Activated naive CD8-positive, alpha-beta T cell treated with anti-CD3 and anti-CD28 coated beads, Interleukin-2, amount 10 ng/mL, durations not matched to agents 7 days and 5 days (primary cell): ENCODE measurements around the gene EPN3. TPM values are rescaled to one million over a fixed set of nuclear protein-coding genes. Genes with fewer than 3 reads are reported as not detected.

Experiments used
- ATAC-seq: fragments of 150-1000 bp; cut with Tn5 transposase; one replicate; pipeline ENCODE4 v1.10.0; 2021; ENCODE audit warnings: low read depth, moderate library complexity
- POLR2A ChIA-PET: fragments of 350-600 bp; sonication (Branson Sonifier 250); formaldehyde crosslinking; loops from one replicate; lab custom pipeline; 2021; ENCODE audit warnings: antibody characterized with exemption; lab: Charles Lee
- DNase-seq: peaks from one replicate; pipeline ENCODE4 v3.0.0; 2021
- H3K27ac Mint-ChIP-seq: one replicate; pipeline ENCODE4 v1.8.0; 2022; ENCODE audit warnings: mild to moderate bottlenecking, mixed read lengths
- H3K27me3 Mint-ChIP-seq: one replicate; pipeline ENCODE4 v1.8.0; 2022; ENCODE audit warnings: mild to moderate bottlenecking, moderate library complexity, mixed read lengths
- H3K36me3 Mint-ChIP-seq: one replicate; pipeline ENCODE4 v1.8.0; 2021; ENCODE audit warnings: mild to moderate bottlenecking, mixed read lengths
- H3K4me1 Mint-ChIP-seq: one replicate; pipeline ENCODE4 v1.8.0; 2021; ENCODE audit warnings: mixed read lengths
- H3K4me3 Mint-ChIP-seq: one replicate; pipeline ENCODE4 v1.8.0; 2022; ENCODE audit warnings: mild to moderate bottlenecking, moderate library complexity, mixed read lengths
- H3K9me3 Mint-ChIP-seq: one replicate; pipeline ENCODE4 v1.8.0; 2021; ENCODE audit warnings: mixed read lengths
- total RNA-seq, 2 experiments: library from RNA; stranded (reverse); gene quantifications; one replicate each; pipeline ENCODE4 v1.2.3, GENCODE V29; 2021

EPN3 gene
- total RNA-seq, 2 experiments from 2014 or later, result not detected

DNA sequence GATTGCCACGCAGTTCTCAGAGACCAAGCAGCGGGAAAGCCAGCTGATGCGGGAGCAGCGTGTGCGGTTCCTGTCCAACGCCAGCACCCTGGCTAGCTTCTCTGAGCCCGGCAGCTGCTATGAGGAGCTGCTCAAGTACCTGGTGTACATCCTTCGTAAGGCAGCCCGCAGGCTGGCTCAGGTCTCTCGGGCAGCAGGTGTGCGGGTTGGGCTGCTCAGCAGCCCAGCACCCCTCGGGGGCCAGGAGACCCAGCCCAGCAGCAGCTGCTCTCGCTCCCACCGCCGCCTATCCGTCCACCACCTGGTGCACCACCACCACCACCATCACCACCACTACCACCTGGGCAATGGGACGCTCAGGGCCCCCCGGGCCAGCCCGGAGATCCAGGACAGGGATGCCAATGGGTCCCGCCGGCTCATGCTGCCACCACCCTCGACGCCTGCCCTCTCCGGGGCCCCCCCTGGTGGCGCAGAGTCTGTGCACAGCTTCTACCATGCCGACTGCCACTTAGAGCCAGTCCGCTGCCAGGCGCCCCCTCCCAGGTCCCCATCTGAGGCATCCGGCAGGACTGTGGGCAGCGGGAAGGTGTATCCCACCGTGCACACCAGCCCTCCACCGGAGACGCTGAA lies 43.2 kb downstream of the EPN3 start:
- Mint-ChIP-seq H3K4me3 (no peak overlapping the region), H3K27ac (no peak overlapping the region), H3K36me3 (no peaks in the 10 kb centered on the region), H3K27me3 (peaks cover 4% of the 10 kb centered on the region), H3K4me1 (peaks cover 4% of the 10 kb centered on the region), H3K9me3 (no peaks in the 10 kb centered on the region)
- POLR2A ChIA-PET, result interaction anchor here (0.7 kb wide), 1 partner anchor 142 kb away, joined by 3 read pairs; no protein-coding TSS in a partner anchor
- DNase-seq (no peak), ATAC-seq (no peak)

DNA sequence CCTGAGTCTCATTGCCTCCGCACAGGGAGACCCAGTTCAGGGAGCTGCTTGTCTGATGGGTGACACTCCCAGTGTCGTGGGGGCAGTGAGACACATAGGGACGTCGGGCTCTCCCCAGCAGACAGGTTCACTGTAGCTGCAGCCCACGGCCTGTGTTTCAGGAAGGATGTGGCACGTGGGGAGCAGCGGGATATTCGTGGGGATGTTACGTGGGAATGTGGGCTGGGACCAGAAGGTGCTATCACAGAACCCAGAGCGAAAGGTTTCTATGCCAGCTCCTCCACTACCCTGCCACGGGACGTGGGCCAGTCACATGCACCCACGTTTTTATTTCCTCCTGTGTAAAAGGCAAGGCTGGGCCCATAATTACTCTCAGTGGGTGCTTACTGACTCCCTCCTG lies 44.3 kb downstream of the EPN3 start:
- no peaks in the 10 kb centered on the region for H3K9me3 Mint-ChIP-seq
- DNase-seq (no peak), ATAC-seq (no peak)
- POLR2A ChIA-PET, result no interaction called here
- H3K27me3 Mint-ChIP-seq, result peaks cover 4% of the 10 kb centered on the region
- peaks cover 4% of the 10 kb centered on the region for H3K4me1 Mint-ChIP-seq
- H3K27ac Mint-ChIP-seq, result no peak overlapping the region
- no peak overlapping the region for H3K4me3 Mint-ChIP-seq
- no peaks in the 10 kb centered on the region for H3K36me3 Mint-ChIP-seq

DNA sequence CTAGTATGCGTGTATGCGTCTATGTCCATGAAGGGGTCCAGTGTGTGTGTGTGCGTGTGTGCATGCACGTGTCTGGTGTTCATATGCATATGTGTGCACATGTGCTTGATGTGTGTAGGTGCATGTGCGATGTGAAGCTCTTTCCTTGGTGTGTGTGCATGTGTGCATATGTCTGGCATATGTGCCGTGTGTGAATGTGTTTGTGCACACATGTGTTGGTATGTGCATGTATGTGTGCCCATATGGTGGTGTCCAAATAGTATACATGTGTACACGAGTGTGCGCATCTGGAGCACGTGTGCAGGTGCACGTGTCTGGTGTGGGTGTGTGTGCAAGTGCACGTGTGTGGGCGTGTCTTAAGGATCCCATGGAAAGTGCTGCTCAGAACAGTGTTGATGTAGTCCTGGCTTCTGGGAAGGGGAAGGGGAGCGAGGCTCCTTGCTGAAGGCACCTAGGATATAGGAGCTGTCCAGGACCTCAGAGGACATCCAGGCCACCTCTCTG lies 45.0 kb downstream of the EPN3 start:
- DNase-seq, result no peak
- ATAC-seq, result no peak

DNA sequence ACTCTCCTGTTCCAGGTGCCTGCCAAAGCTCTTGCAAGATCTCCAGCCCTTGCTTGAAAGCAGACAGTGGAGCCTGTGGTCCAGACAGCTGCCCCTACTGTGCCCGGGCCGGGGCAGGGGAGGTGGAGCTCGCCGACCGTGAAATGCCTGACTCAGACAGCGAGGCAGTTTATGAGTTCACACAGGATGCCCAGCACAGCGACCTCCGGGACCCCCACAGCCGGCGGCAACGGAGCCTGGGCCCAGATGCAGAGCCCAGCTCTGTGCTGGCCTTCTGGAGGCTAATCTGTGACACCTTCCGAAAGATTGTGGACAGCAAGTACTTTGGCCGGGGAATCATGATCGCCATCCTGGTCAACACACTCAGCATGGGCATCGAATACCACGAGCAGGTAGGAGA lies 45.6 kb downstream of the EPN3 start:
- Mint-ChIP-seq H3K36me3 (no peaks in the 10 kb centered on the region), H3K9me3 (no peaks in the 10 kb centered on the region), H3K27ac (no peak overlapping the region), H3K27me3 (peaks cover 5% of the 10 kb centered on the region), H3K4me3 (no peak overlapping the region), H3K4me1 (peaks cover 4% of the 10 kb centered on the region)
- DNase-seq (no peak), ATAC-seq (no peak)
- POLR2A ChIA-PET, result no interaction called here

More for the DNA sequence above, 45.0 kb downstream of the EPN3 start:
- H3K4me1 Mint-ChIP-seq, result peaks cover 4% of the 10 kb centered on the region
- POLR2A ChIA-PET, result no interaction called here
- H3K27ac Mint-ChIP-seq, result no peak overlapping the region
- peaks cover 4% of the 10 kb centered on the region for H3K27me3 Mint-ChIP-seq
- no peak overlapping the region for H3K4me3 Mint-ChIP-seq
- H3K9me3 Mint-ChIP-seq, result no peaks in the 10 kb centered on the region
- no peaks in the 10 kb centered on the region for H3K36me3 Mint-ChIP-seq

DNA sequence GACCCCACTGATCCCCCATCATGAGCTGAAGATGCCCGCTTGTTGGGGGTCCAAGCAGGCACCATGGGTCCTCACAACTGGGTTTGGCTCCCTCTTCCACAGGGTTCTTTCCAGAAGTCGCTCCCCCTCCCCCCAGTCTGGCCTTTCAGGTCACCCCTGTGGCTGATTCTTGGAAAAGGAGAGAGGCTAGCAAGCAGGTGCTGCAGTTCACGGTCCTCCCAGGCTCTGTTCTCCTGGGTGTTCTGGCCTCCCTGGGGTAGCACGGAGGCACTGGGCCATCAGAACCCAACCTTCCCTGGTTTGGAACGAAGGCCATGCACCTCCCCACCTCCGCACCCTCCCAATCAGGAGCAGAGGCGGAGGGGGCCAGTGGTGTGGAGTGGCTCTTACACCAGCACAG lies 46.9 kb downstream of the EPN3 start:
- ATAC-seq (no peak), DNase-seq (no peak)
- POLR2A ChIA-PET, result no interaction called here
- H3K27me3 Mint-ChIP-seq, result peaks cover 9% of the 10 kb centered on the region
- H3K4me3 Mint-ChIP-seq, result no peak overlapping the region
- no peaks in the 10 kb centered on the region for H3K9me3 Mint-ChIP-seq
- no peaks in the 10 kb centered on the region for H3K36me3 Mint-ChIP-seq
- H3K27ac Mint-ChIP-seq, result no peak overlapping the region
- peaks cover 4% of the 10 kb centered on the region for H3K4me1 Mint-ChIP-seq

DNA sequence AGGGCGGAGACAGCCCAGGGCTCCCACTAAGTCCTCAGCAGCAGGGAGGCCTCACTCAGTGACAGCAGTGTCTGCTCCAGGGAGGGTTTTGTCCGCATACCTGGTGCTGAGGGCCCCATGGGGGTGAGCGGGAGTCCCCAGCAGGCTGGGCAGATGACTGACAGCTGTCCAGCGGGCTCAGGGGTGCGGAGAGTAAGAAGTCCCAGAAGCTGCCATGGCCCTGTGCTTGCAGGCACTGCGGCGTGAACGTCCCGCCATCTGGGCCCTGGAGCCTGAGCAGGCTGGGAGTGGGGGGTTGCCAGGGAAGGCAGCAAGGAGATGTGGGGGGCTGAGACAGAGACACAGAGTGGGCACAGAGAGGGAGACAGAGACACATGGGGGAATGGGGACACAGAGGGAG lies 48.1 kb downstream of the EPN3 start:
- DNase-seq (no peak), ATAC-seq (no peak)
- no peaks in the 10 kb centered on the region for H3K9me3 Mint-ChIP-seq
- H3K4me1 Mint-ChIP-seq, result peaks cover 4% of the 10 kb centered on the region
- POLR2A ChIA-PET, result no interaction called here
- no peak overlapping the region for H3K27ac Mint-ChIP-seq
- peaks cover 10% of the 10 kb centered on the region for H3K27me3 Mint-ChIP-seq
- no peaks in the 10 kb centered on the region for H3K36me3 Mint-ChIP-seq
- H3K4me3 Mint-ChIP-seq, result no peak overlapping the region

DNA sequence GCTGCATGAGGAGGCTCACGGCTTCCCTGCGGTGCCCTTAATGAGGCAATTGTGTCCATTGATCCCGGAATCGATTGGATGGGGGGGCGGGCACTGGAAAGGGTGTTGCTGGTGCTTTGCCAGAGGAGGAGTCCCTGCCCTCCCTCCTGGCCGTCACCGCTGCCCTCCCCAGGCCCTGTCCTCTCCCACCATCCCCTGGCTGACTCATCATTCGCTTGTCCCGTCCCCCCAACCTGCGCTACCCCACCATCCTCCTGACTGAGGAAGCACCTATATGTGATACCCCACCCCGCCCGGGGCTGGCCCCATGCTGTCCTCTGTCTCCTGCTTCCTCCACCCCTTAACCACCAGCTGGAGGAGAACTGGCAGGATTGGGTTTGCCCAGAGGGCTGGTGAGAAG lies 48.8 kb downstream of the EPN3 start:
- POLR2A ChIA-PET, result interaction anchor here (0.7 kb wide), 1 partner anchor 142 kb away, joined by 3 read pairs; no protein-coding TSS in a partner anchor
- ATAC-seq (no peak), DNase-seq (no peak)
- Mint-ChIP-seq H3K36me3 (no peaks in the 10 kb centered on the region), H3K9me3 (no peaks in the 10 kb centered on the region), H3K27me3 (peaks cover 11% of the 10 kb centered on the region), H3K4me1 (peaks cover 4% of the 10 kb centered on the region), H3K4me3 (no peak overlapping the region), H3K27ac (no peak overlapping the region)

DNA sequence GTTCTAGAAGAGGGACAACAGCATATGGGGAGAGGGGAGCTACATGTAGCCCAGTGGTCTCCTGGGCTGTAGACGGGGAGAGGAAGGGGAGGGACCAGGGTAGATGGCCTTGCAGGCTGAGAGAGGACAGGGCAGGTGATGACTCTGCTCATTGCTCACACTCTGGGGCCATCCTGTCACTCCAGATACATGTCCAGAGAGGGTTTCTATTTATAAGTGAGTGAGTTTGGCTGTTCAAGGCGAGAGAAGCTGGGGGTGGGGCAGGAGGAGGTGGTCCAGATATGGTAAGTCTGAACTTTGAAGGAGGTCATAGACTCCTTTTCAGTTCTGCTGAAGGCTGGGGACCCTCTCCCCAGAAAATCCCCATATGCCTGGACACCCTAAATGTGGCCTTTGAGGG lies 50.2 kb downstream of the EPN3 start:
- no peak for ATAC-seq
- Mint-ChIP-seq H3K4me1 (peaks cover 2% of the 10 kb centered on the region), H3K27ac (no peak overlapping the region), H3K9me3 (no peaks in the 10 kb centered on the region), H3K4me3 (no peak overlapping the region), H3K36me3 (no peaks in the 10 kb centered on the region), H3K27me3 (peaks cover 12% of the 10 kb centered on the region)
- POLR2A ChIA-PET, result no interaction called here
- DNase-seq, result no peak

DNA sequence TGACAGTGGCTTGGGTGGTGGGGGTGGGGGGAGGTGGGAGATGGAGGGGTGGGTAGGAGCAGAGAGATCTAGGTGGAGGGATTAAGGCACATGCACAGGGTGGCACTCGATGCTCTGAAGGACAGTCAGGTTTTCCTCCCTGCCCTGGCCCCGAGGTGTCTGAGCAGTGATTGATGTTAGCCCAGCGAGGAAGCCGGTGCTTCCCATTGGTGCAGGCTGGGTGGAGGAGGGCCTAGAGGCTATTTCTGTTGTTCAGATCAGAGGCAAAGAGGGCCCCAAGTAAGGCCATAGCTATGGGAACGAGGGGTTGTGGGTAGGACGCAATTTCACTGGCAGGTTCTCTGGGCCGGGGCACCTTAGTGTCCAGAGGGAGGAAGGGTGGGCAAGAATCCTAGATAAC lies 51.1 kb downstream of the EPN3 start:
- H3K36me3 Mint-ChIP-seq, result no peaks in the 10 kb centered on the region
- H3K9me3 Mint-ChIP-seq, result no peaks in the 10 kb centered on the region
- no peak overlapping the region for H3K4me3 Mint-ChIP-seq
- H3K27me3 Mint-ChIP-seq, result peaks cover 12% of the 10 kb centered on the region
- peaks cover under 1% of the 10 kb centered on the region for H3K4me1 Mint-ChIP-seq
- no peak overlapping the region for H3K27ac Mint-ChIP-seq
- ATAC-seq (no peak), DNase-seq (no peak)
- POLR2A ChIA-PET, result no interaction called here

DNA sequence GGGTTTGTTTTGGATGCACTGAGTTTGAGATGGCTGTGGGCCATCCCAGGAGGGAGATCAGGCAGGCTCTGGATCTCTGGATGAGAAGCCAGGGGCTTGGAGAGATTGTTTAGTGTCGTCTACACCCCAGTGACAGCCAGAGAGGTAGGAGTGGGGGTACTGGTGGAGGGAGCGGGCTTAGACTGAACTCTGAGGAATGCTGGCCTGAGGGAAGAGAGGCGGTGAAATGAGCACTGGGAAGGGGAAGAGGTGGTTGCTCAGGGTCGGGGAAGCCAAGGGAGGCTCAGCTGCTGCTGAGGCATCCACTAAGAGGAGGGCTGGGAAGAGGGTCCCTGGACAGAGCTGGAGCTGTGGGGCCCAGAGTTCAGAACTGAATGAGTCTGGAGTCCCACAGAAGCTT lies 51.6 kb downstream of the EPN3 start:
- ATAC-seq (no peak), DNase-seq (no peak)
- H3K27ac Mint-ChIP-seq, result no peak overlapping the region
- no peaks in the 10 kb centered on the region for H3K4me1 Mint-ChIP-seq
- no peaks in the 10 kb centered on the region for H3K9me3 Mint-ChIP-seq
- H3K4me3 Mint-ChIP-seq, result no peak overlapping the region
- peaks cover 12% of the 10 kb centered on the region for H3K27me3 Mint-ChIP-seq
- POLR2A ChIA-PET, result no interaction called here
- H3K36me3 Mint-ChIP-seq, result no peaks in the 10 kb centered on the region

DNA sequence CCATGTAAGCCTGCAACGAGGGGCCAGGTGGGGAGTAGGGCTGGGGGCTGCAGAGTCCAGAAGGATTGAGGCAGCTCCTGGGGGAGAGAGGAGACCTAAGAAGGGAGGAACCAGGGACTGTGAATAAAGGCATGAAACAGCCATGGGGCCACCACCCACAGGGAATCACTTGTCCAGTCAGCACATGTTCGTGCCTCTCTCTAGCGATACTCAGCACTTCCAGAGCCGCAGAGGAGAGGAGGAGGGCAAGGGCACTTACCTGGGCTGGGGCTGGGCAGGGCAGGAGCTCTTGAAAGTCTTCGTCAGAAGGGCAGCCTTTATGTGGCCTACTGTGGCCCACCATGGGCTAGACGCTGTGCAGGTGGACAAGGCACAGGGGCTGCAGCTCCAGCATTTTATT lies 52.2 kb downstream of the EPN3 start:
- Mint-ChIP-seq H3K27ac (no peak overlapping the region), H3K9me3 (no peaks in the 10 kb centered on the region), H3K27me3 (peaks cover 12% of the 10 kb centered on the region), H3K4me3 (no peak overlapping the region), H3K36me3 (no peaks in the 10 kb centered on the region), H3K4me1 (no peaks in the 10 kb centered on the region)
- ATAC-seq (no peak), DNase-seq (no peak)
- POLR2A ChIA-PET, result no interaction called here

DNA sequence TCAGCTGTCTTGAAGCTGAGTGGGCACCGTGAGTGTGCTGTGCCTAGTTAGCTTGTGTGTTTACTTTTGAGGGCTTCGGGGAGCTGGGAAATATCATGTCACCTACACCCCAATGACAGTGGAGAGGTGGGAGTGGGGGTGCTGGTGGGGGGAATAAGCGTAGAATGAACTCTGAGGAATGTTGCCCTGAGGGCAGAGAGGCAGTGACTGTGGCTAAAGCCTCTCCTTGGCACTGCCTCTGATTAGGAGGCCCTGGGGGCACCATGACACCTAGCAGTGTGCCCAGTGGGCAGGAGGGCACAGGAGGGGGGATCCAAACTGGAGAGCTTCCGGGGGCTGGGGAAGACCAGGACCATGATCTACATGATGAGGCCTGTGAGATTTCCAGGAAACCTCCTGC lies 52.8 kb downstream of the EPN3 start:
- ATAC-seq, result no peak
- POLR2A ChIA-PET, result no interaction called here
- no peaks in the 10 kb centered on the region for H3K4me1 Mint-ChIP-seq
- peaks cover 12% of the 10 kb centered on the region for H3K27me3 Mint-ChIP-seq
- H3K27ac Mint-ChIP-seq, result no peak overlapping the region
- H3K4me3 Mint-ChIP-seq, result no peak overlapping the region
- no peaks in the 10 kb centered on the region for H3K36me3 Mint-ChIP-seq
- DNase-seq, result no peak
- H3K9me3 Mint-ChIP-seq, result no peaks in the 10 kb centered on the region

DNA sequence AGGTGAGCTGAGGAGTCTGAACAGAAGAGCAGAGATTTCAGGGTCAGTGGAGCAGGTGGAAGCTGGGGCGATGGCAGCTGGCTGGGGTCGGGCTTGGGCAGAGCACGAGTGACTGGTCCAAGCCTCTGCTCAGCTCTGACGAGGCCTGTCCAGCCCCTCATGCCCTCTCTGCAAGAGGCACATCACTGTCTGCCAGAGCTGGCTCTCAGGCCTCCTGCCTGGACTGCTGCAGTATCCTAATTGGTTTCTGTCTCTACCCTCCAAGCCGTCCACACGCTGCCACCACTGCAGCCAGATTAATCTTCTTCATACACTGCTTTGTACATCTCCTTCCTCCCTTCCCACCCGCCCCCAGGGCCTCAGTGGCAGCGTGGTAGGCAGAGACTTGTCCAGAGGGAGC lies 53.4 kb downstream of the EPN3 start:
- H3K4me1 Mint-ChIP-seq, result no peaks in the 10 kb centered on the region
- no peak for ATAC-seq
- no peak overlapping the region for H3K4me3 Mint-ChIP-seq
- POLR2A ChIA-PET, result no interaction called here
- no peaks in the 10 kb centered on the region for H3K9me3 Mint-ChIP-seq
- H3K36me3 Mint-ChIP-seq, result no peaks in the 10 kb centered on the region
- no peak for DNase-seq
- H3K27ac Mint-ChIP-seq, result no peak overlapping the region
- peaks cover 12% of the 10 kb centered on the region for H3K27me3 Mint-ChIP-seq

DNA sequence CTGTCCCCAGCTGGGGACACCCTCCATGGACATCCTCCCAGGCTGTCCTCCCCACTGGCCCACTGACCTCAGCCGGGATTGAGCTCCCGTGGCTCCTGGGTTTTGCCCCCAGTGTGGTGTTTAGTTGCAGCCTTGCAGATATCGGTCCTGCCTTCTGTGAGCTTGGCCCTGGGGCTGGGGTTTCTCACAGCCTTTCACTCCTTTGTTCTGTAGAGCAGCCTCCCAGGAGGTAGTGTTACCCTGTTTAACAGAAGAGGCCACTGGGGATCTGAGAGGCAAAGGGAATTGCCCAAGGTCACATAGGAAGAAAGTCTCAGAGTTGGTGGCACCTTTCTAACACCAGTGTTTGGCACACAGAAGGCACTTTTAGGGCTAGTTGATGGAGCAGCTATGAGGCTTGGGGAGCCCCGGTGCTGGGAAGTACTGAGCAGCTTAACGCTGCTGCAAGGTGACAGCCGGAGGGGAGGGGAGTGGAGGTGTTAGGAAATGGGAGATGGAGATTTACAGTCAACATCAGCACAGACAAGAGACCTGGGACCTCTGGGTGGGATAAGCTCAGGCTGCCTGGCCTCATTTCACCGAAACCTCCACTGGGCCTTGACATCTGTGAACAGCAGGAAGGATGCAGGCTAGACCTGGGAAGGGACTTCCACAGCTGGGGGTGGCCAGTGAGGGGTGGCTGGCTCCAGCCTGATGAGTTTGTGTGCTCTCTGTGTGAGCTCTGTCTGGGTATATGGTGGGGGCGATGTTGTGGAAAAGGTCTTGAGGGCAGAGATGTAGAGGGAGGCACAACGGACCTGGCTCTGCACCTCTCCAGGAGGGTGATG lies 54.1 kb downstream of the EPN3 start:
- no peaks in the 10 kb centered on the region for H3K36me3 Mint-ChIP-seq
- no peak overlapping the region for H3K27ac Mint-ChIP-seq
- H3K4me1 Mint-ChIP-seq, result no peaks in the 10 kb centered on the region
- H3K9me3 Mint-ChIP-seq, result no peaks in the 10 kb centered on the region
- DNase-seq (no peak), ATAC-seq (no peak)
- H3K4me3 Mint-ChIP-seq, result no peak overlapping the region
- POLR2A ChIA-PET, result no interaction called here
- peaks cover 12% of the 10 kb centered on the region for H3K27me3 Mint-ChIP-seq
